Neural crest cell (in vitro differentiated cells): ENCODE data around the gene S100A14. TPM values are rescaled to one million over a fixed set of nuclear protein-coding genes. Genes with fewer than 3 reads are reported as not detected.

ENCODE experiments used
- DNase-seq: peaks from one replicate; pipeline ENCODE4 v3.0.0; 2021; ENCODE audit warnings: low read depth, mixed read lengths, low spot score
- H3K27ac Mint-ChIP-seq: one replicate; pipeline ENCODE4 v1.8.0; 2021; ENCODE audit warnings: mild to moderate bottlenecking, mixed read lengths; ENCODE audit not compliant: unreplicated experiment
- H3K27me3 Mint-ChIP-seq: 2 replicates; pipeline ENCODE4 v1.8.0; 2021; ENCODE audit warnings: low read depth, mild to moderate bottlenecking, mixed read lengths
- H3K36me3 Mint-ChIP-seq: 2 replicates; pipeline ENCODE4 v1.8.0; 2021; ENCODE audit warnings: low read depth, mild to moderate bottlenecking, mixed read lengths
- H3K4me1 Mint-ChIP-seq: 2 replicates; pipeline ENCODE4 v1.8.0; 2021; ENCODE audit warnings: mixed read lengths
- H3K4me3 Mint-ChIP-seq: one replicate; pipeline ENCODE4 v1.8.0; 2021; ENCODE audit warnings: mild to moderate bottlenecking, mixed read lengths
- H3K9me3 Mint-ChIP-seq: 2 replicates; pipeline ENCODE4 v1.8.0; 2021; ENCODE audit warnings: mixed read lengths
- CTCF ChIP-seq: fragments of 200-600 bp; sonication (generic); conservative IDR thresholded peaks from 2 replicates; pipeline ENCODE4 v1.5.0; 2021; ENCODE audit warnings: antibody characterized with exemption, mild to moderate bottlenecking
- total RNA-seq: library from RNA; stranded (reverse); gene quantifications from 2 replicates; pipeline ENCODE4 v1.2.1, GENCODE V29; 2021

The S100A14 gene
- total RNA-seq, 1 donor from 2014 or later: not detected

- no peak for TF ChIP-seq CTCF
- Mint-ChIP-seq H3K27me3 (no peaks in the 10 kb centered on the region), H3K9me3 (peaks cover 1% of the 10 kb centered on the region), H3K4me1 (peaks cover 34% of the 10 kb centered on the region), H3K27ac (no peak overlapping the region), H3K36me3 (peaks cover 29% of the 10 kb centered on the region), H3K4me3 (no peak overlapping the region)
- DNase-seq: no peak
These were observed 22.1 kb upstream of the S100A14 start for GRCh38 chr1:153638261-153638660.

- H3K9me3 Mint-ChIP-seq: peaks cover 3% of the 10 kb centered on the region
- H3K4me1 Mint-ChIP-seq: peaks cover 37% of the 10 kb centered on the region
- peak overlapping the region; percentile 90 for H3K4me3 Mint-ChIP-seq
- H3K36me3 Mint-ChIP-seq: peaks cover 24% of the 10 kb centered on the region
- H3K27me3 Mint-ChIP-seq: no peaks in the 10 kb centered on the region
- DNase-seq: no peak
- H3K27ac Mint-ChIP-seq: no peak overlapping the region
- no peak for TF ChIP-seq CTCF
These were observed 20.2 kb upstream of the S100A14 start for GRCh38 chr1:153636312-153636711.

- Mint-ChIP-seq H3K27me3 (no peaks in the 10 kb centered on the region), H3K27ac (no peak overlapping the region), H3K4me3 (peak overlapping the region; percentile 90), H3K4me1 (peaks cover 37% of the 10 kb centered on the region), H3K9me3 (peaks cover 3% of the 10 kb centered on the region), H3K36me3 (peaks cover 20% of the 10 kb centered on the region)
- DNase-seq: no peak
- TF ChIP-seq CTCF: no peak
These were observed 19.7 kb upstream of the S100A14 start for GRCh38 chr1:153635872-153636271.

GRCh38 chr1:153633754-153634665 lies 17.9 kb upstream of the S100A14 start, which contains the start of gene CHTOP:
TSS of gene CHTOP (plus strand) at chr1:153634066. CDS start at chr1:153636589, 2,523 bp downstream.
- Mint-ChIP-seq H3K4me1 (peaks cover 41% of the 10 kb centered on the region), H3K27ac (peak within 1 kb of the TSS; percentile 100), H3K4me3 (peak within 1 kb of the TSS; percentile 99), H3K9me3 (peaks cover 3% of the 10 kb centered on the region), H3K27me3 (no peaks in the 10 kb centered on the region), H3K36me3 (peaks cover 20% of the 10 kb centered on the region)
- peak; percentile 98 for DNase-seq
- TF ChIP-seq CTCF: no peak

- Mint-ChIP-seq H3K9me3 (peaks cover 3% of the 10 kb centered on the region), H3K36me3 (peaks cover 20% of the 10 kb centered on the region), H3K27me3 (no peaks in the 10 kb centered on the region), H3K4me1 (peaks cover 41% of the 10 kb centered on the region), H3K4me3 (peak overlapping the region; percentile 99), H3K27ac (peak overlapping the region; percentile 100)
- TF ChIP-seq CTCF: no peak
- no peak for DNase-seq
These were observed 17.1 kb upstream of the S100A14 start for GRCh38 chr1:153633161-153633753.
